ENCODE measurements around the gene NMNAT2.

The NMNAT2 gene

DNA sequence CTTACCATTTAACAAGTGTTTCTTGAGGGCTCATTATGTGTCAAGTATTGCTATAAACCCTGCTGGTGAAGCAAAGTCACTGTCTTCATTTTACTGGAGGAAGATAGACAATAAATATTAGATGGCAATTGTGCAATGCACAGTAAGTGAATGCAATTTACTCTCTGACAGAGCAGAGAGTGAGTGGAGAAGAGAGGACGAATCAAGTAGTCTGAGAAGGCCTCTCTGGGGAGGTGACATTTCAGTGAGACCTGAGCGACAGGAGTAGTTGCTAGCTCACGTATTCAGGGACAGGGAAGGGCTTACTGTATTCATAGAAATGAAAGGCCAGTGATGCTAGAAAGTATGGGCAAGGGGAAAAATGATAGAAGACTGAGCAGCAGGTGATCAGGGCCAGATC is 1.2 kb upstream of the NMNAT2 start:
- no peak for ATAC-seq

GRCh38 chr1:183418696-183419095 is 516 bp upstream of the NMNAT2 start:
- no peak for ATAC-seq
- no peak for TF ChIP-seq BACH2 (CRISPR knock-in tag; IDR thresholded peaks at IDR 0.05; ENCODE audit: borderline replicate concordance)
- TF ChIP-seq, protein P1, sequence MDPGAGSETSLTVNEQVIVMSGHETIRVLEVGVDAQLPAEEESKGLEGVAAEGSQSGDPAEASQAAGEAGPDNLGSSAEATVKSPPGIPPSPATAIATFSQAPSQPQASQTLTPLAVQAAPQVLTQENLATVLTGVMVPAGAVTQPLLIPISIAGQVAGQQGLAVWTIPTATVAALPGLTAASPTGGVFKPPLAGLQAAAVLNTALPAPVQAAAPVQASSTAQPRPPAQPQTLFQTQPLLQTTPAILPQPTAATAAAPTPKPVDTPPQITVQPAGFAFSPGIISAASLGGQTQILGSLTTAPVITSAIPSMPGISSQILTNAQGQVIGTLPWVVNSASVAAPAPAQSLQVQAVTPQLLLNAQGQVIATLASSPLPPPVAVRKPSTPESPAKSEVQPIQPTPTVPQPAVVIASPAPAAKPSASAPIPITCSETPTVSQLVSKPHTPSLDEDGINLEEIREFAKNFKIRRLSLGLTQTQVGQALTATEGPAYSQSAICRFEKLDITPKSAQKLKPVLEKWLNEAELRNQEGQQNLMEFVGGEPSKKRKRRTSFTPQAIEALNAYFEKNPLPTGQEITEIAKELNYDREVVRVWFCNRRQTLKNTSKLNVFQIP (CRISPR knock-in tag; IDR thresholded peaks at IDR 0.05; ENCODE audit: borderline replicate concordance, low read depth), result no peak
- TF ChIP-seq, protein P2, sequence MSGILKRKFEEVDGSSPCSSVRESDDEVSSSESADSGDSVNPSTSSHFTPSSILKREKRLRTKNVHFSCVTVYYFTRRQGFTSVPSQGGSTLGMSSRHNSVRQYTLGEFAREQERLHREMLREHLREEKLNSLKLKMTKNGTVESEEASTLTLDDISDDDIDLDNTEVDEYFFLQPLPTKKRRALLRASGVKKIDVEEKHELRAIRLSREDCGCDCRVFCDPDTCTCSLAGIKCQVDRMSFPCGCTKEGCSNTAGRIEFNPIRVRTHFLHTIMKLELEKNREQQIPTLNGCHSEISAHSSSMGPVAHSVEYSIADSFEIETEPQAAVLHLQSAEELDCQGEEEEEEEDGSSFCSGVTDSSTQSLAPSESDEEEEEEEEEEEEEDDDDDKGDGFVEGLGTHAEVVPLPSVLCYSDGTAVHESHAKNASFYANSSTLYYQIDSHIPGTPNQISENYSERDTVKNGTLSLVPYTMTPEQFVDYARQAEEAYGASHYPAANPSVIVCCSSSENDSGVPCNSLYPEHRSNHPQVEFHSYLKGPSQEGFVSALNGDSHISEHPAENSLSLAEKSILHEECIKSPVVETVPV (CRISPR knock-in tag; IDR thresholded peaks at IDR 0.05), result no peak
- TF ChIP-seq ISL1 (CRISPR knock-in tag; IDR thresholded peaks at IDR 0.05), result no peak
- TF ChIP-seq PATZ1 (CRISPR knock-in tag; IDR thresholded peaks at IDR 0.05; ENCODE audit: borderline replicate concordance), result no peak
- no peak for TF ChIP-seq TCF4 (CRISPR knock-in tag; IDR thresholded peaks at IDR 0.05; ENCODE audit: borderline replicate concordance)
- no peak for TF ChIP-seq OSR1 (CRISPR knock-in tag; IDR thresholded peaks at IDR 0.05)
- TF ChIP-seq ZFP3 (CRISPR knock-in tag; IDR thresholded peaks at IDR 0.05), result no peak
- TF ChIP-seq, protein P3, sequence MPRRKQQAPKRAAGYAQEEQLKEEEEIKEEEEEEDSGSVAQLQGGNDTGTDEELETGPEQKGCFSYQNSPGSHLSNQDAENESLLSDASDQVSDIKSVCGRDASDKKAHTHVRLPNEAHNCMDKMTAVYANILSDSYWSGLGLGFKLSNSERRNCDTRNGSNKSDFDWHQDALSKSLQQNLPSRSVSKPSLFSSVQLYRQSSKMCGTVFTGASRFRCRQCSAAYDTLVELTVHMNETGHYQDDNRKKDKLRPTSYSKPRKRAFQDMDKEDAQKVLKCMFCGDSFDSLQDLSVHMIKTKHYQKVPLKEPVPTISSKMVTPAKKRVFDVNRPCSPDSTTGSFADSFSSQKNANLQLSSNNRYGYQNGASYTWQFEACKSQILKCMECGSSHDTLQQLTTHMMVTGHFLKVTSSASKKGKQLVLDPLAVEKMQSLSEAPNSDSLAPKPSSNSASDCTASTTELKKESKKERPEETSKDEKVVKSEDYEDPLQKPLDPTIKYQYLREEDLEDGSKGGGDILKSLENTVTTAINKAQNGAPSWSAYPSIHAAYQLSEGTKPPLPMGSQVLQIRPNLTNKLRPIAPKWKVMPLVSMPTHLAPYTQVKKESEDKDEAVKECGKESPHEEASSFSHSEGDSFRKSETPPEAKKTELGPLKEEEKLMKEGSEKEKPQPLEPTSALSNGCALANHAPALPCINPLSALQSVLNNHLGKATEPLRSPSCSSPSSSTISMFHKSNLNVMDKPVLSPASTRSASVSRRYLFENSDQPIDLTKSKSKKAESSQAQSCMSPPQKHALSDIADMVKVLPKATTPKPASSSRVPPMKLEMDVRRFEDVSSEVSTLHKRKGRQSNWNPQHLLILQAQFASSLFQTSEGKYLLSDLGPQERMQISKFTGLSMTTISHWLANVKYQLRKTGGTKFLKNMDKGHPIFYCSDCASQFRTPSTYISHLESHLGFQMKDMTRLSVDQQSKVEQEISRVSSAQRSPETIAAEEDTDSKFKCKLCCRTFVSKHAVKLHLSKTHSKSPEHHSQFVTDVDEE (CRISPR knock-in tag; IDR thresholded peaks at IDR 0.05), result no peak
- no peak for TF ChIP-seq RARB (CRISPR knock-in tag; IDR thresholded peaks at IDR 0.05)
- TF ChIP-seq ZFP30 (CRISPR knock-in tag; IDR thresholded peaks at IDR 0.05), result no peak
- TF ChIP-seq ZNF565 (CRISPR knock-in tag; conservative IDR thresholded peaks at IDR 0.05; ENCODE audit: low read depth), result no peak

More for the DNA sequence above, 1.2 kb upstream of the NMNAT2 start:
- no peak for TF ChIP-seq ZFP3 (CRISPR knock-in tag; IDR thresholded peaks at IDR 0.05)
- TF ChIP-seq, protein P3 (CRISPR knock-in tag; IDR thresholded peaks at IDR 0.05), result no peak
- no peak for TF ChIP-seq GLIS3 (CRISPR knock-in tag; IDR thresholded peaks at IDR 0.05)
- no peak for TF ChIP-seq ZNF565 (CRISPR knock-in tag; conservative IDR thresholded peaks at IDR 0.05; ENCODE audit: low read depth)
- no peak for TF ChIP-seq PATZ1 (CRISPR knock-in tag; IDR thresholded peaks at IDR 0.05; ENCODE audit: borderline replicate concordance)
- TF ChIP-seq ISL1 (CRISPR knock-in tag; IDR thresholded peaks at IDR 0.05), result no peak
- no peak for TF ChIP-seq TCF4 (CRISPR knock-in tag; IDR thresholded peaks at IDR 0.05; ENCODE audit: borderline replicate concordance)
- no peak for TF ChIP-seq RARB (CRISPR knock-in tag; IDR thresholded peaks at IDR 0.05)
- TF ChIP-seq TOX (CRISPR knock-in tag; IDR thresholded peaks at IDR 0.05; ENCODE audit: borderline replicate concordance), result no peak
- no peak for TF ChIP-seq PPARA (CRISPR knock-in tag; IDR thresholded peaks at IDR 0.05; ENCODE audit: borderline replicate concordance)
- TF ChIP-seq, protein P1 (CRISPR knock-in tag; IDR thresholded peaks at IDR 0.05; ENCODE audit: borderline replicate concordance, low read depth), result no peak
- no peak for TF ChIP-seq ZC3H10 (CRISPR knock-in tag; IDR thresholded peaks at IDR 0.05)
- TF ChIP-seq, protein P2 (CRISPR knock-in tag; IDR thresholded peaks at IDR 0.05), result no peak

Measured in SK-N-SH treated with all-trans-retinoic acid at 6 μM for 48 hours (cell line).